NCI-H2227 (cell line): ENCODE data around the gene GARIN3.

Experiments
- DNase-seq: peaks from one replicate; lab custom pipeline; 2025; ENCODE audit not compliant: unreplicated experiment; lab: John Stamatoyannopoulos, UW

Gene GARIN3

DNA sequence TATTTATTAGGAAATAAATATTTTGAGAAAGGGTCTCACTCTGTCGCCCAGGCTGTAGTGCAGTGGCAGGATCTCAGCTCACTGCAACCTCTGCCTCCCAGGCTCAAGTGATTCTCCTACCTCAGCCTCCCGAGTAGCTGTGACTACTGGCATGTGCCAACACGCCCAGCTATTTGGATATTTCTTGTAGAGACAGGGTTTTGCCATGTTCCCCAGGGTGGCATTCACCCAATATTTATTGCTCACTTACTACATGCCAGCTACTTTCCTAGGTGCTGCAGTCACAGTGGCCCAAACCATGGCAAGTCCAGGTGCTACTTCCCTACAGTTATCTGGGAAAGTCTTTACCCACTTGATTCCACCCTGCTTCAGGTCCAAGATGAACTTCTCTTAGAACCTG lies 15.1 kb downstream of the GARIN3 start:
- DNase-seq = no peak

DNA sequence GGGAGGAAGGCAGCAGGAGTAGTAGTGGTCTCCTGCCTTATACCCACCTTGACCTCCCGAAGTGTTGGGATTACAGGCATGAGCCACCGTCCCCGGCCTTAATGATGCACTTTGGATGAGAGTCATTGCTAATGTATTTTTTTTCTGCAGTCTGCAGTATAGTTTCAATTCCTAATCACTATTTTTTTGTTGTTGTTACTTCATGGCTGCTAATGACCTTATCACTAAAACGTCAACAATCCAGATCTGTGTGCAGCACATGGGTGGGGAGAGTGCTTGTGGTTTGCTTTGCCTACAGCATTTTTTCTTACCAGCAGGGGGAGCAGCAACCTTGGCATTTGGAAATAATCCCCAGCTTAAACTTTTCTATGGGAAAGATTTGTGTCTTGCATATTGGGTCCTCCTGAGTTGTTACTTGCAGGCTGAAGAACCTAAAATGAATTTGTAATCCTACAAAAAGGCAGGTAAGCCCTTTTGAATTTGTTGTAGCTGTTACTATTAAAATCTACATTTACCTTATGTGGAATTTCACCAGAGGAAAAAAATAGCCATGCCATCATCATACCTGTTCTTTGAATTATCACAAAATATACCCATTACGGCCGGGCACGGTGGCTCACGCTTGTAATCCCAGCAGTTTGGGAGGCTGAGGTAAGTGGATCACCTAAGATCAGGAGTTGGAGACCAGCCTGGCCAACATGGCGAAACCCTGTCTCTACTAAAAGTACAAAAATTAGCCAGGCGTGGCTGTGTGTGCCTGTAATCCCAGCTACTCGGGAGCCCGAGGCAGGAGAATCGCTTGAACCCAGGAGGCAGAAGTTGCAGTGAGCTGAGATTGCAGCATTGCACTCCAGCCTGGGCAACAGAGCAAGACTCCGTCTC lies 17.1 kb downstream of the GARIN3 start:
- DNase-seq = peak; percentile 66

GRCh38 chr5:157143127-157143971 lies 22.7 kb downstream of the GARIN3 start:
- DNase-seq = peak; percentile 73

GRCh38 chr5:157142317-157143126 lies 23.5 kb downstream of the GARIN3 start, which contains the start of gene MED7:
MED7 (minus strand) TSS chr5:157142865; CDS start chr5:157139431, 3,434 bp downstream.
- peak; percentile 97 for DNase-seq

GRCh38 chr5:157137691-157138090 lies 28.4 kb downstream of the GARIN3 start:
- DNase-seq = no peak

DNA sequence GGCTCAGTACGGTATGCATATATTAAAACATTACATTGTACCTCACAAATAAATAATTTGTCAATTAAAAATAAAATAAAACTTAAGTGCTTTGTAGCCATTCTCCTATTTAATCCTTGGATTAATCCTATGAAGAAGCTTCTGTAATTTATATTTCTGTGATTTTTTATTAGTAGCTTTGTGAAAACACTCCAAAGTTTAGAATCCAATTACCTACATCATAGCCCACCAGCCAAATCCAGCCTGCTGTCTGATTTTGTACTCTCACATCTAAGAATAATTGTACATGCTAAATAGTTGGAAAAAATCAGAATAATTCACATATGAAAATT lies 33.8 kb downstream of the GARIN3 start:
- DNase-seq = no peak

- peak; percentile 6 for DNase-seq
Observed at GRCh38 chr5:157130925-157131324, 35.1 kb downstream of the GARIN3 start.

GRCh38 chr5:157121709-157122108 lies 44.4 kb downstream of the GARIN3 start:
- DNase-seq = no peak

- DNase-seq = no peak
Observed at GRCh38 chr5:157120102-157120501, 46.0 kb downstream of the GARIN3 start.

DNA sequence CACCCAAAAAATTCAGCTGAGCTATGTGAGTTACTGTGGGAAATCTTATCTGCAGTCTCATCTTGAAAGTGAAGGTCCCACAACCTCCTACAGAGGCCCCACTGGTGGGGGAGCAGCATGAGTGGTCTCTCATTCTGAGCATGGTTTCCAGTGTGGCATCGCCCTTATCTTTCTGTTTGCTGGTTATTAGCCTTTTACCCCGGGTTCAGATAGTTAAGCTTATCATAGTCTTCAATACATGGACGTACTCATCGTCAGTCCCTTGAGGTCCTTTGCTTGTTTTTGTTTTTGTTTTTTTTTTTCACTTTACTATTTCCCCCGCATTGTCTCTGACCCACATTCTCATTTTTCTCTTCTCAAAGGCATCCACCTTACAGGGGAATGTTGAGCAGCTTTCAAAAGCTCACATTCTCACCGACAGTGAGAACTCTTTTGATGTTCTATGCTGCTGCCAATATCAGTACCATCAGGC lies 49.5 kb downstream of the GARIN3 start:
- DNase-seq = no peak

- DNase-seq = no peak
Observed at GRCh38 chr5:157115502-157115901, 50.6 kb downstream of the GARIN3 start.

- DNase-seq = no peak
Observed at GRCh38 chr5:157115012-157115411, 51.1 kb downstream of the GARIN3 start.

DNA sequence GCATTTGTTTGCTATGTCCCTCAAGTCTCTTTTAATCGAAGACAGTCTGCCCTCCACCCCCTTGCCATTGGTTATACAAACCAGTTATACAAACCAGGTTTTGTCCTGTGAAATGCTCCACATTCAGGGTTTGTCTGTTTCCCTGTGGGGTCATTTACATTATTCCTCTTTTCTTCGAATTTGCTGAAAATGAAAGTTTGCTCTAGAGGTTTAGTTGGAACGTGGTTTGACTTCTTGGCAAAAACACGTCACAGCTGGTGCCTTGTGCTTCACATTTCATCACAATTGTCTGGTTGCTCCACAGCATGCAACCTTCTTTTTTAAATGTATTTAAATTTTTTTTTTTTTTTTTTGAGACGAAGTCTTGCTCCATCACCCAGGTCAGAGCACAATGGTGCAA lies 53.1 kb downstream of the GARIN3 start:
- DNase-seq = no peak
